Stimulated activated naive CD8-positive, alpha-beta T cell treated with anti-CD3 and anti-CD28 coated beads, Interleukin-15, amount 100 ng/mL, for 72 hours (primary cell): ENCODE measurements around the gene SCYGR5.
"Not testable (repeated sequence)": the region's sequence is repeated elsewhere in the genome, so short reads cannot be mapped to it uniquely, and the experiment has no call there.

ENCODE experiments used
- ATAC-seq: fragments of 150-1000 bp; cut with Tn5 transposase; 2 replicates; pipeline ENCODE4 v1.10.0; 2021; ENCODE audit warnings: mild to moderate bottlenecking, moderate library complexity
- DNase-seq, 2 donors: peaks; one replicate each; pipeline ENCODE4 v3.0.0; 2021 to 2022
- H3K27ac Mint-ChIP-seq, 2 donors: one replicate each; pipeline ENCODE4 v1.8.0; 2022; ENCODE audit warnings: mild to moderate bottlenecking in 2 of 2, mixed read lengths in 2 of 2, moderate library complexity in 2 of 2
- H3K27me3 Mint-ChIP-seq: one replicate; pipeline ENCODE4 v1.8.0; 2022; ENCODE audit warnings: mixed read lengths
- H3K4me1 Mint-ChIP-seq: one replicate; pipeline ENCODE4 v1.8.0; 2022; ENCODE audit warnings: mild to moderate bottlenecking, mixed read lengths
- H3K4me3 Mint-ChIP-seq, 2 donors: one replicate each; pipeline ENCODE4 v1.8.0; 2022; ENCODE audit warnings: mild to moderate bottlenecking in 2 of 2, mixed read lengths in 2 of 2, moderate library complexity in 1 of 2
- H3K9me3 Mint-ChIP-seq, 2 donors: one replicate each; pipeline ENCODE4 v1.8.0; 2022; ENCODE audit warnings: mixed read lengths in 2 of 2

SCYGR5 gene, protein sequence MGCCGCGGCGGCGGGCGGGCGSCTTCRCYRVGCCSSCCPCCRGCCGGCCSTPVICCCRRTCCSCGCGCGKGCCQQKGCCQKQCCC

DNA sequence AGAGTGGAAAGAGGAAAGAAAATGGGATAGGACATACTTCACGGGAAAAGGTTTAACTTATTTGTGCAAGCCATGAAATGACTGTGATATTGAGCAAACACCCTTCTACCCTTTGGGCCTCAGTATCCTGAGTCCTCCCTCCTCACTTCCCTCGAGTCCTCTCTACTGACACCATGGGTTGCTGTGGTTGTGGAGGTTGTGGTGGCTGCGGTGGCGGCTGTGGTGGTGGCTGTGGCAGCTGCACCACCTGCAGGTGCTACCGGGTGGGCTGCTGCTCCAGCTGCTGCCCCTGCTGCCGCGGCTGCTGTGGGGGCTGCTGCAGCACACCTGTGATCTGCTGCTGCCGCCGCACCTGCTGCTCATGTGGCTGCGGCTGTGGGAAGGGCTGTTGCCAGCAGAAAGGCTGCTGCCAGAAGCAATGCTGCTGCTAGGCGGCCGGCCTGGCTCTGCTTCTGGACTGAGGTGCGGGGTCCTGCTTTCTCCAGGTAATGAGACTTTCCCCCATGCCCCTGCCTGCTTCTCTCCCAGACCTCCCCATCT lies at the start of gene SCYGR5:
Gene SCYGR5 (plus strand): TSS at position 174 of the 540 bp plus-strand sequence. CDS start 0 bp downstream, at position 174.
- not testable (repeated sequence) for H3K27me3 Mint-ChIP-seq, H3K27ac Mint-ChIP-seq, H3K9me3 Mint-ChIP-seq, DNase-seq, H3K4me1 Mint-ChIP-seq, H3K4me3 Mint-ChIP-seq, ATAC-seq

DNA sequence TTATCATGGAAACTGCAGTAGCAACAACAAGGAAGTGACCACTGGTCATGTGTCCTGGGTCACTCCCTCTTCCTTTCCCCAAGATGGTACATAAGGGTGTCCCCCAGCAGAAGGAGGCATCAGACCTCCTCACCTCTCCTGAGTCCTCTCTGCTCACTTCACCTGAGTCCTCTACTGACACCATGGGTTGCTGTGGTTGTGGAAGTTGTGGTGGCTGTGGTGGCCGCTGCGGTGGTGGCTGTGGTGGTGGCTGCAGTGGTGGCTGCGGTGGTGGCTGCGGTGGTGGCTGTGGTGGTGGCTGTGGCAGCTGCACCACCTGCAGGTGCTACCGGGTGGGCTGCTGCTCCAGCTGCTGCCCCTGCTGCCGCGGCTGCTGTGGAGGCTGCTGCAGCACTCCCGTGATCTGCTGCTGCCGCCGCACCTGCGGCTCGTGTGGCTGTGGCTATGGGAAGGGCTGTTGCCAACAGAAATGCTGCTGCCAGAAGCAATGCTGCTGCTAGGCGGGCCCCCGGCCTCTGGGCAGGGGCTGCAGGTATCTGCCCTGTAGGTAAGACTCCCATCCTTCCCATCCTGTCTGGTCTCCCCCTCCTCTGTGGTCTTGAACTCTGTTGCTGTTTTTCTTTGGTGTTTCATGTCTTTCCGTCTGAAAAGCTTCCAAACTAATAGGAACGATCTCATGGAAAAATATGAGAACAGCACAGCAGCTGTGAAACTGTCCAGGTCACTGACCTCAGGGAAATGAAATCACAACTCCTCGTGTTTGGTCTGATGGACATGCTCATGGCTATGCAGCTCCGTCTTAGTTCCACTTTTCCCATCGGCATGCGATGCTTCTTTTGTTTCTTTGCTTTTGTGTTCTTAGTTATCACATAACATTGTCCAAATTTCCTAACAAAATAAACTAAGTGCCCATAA lies 49.0 kb upstream of the SCYGR5 start, which contains the start of gene SCYGR4:
Gene SCYGR4 (plus strand): TSS at position 183 of the 915 bp plus-strand sequence. CDS start 0 bp downstream, at position 183.
- Mint-ChIP-seq H3K4me3 (no peak within 1 kb of the TSS), H3K4me1 (no peaks in the 10 kb centered on the region), H3K27ac (no peak within 1 kb of the TSS), H3K9me3 (no peaks in the 10 kb centered on the region), H3K27me3 (peaks cover 36% of the 10 kb centered on the region)
- ATAC-seq = no peak
- DNase-seq = no peak

DNA sequence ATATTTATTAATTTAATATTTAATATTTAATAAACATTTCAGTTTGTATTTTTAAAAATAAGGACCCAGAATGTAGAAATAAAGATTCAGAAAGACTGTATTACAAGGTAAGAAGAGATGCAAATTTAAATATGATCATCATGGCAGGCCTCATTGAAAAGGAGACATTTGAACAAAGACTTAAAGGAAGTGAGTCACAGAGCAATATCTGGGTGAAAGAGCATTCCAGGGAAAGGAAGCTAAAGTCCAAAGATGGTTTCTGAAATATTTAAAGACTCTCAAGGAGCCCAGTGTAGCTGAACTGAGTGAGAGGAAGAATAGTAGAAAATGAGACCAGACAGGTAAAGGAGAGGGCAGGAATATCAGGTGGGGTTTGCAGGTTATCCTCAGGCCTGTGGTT lies 43.4 kb upstream of the SCYGR5 start:
- no peak overlapping the region for H3K27ac Mint-ChIP-seq
- DNase-seq (no peak), ATAC-seq (no peak)
- H3K27me3 Mint-ChIP-seq = peaks cover 4% of the 10 kb centered on the region
- H3K4me3 Mint-ChIP-seq = no peak overlapping the region
- peaks cover 5% of the 10 kb centered on the region for H3K4me1 Mint-ChIP-seq
- no peaks in the 10 kb centered on the region for H3K9me3 Mint-ChIP-seq

DNA sequence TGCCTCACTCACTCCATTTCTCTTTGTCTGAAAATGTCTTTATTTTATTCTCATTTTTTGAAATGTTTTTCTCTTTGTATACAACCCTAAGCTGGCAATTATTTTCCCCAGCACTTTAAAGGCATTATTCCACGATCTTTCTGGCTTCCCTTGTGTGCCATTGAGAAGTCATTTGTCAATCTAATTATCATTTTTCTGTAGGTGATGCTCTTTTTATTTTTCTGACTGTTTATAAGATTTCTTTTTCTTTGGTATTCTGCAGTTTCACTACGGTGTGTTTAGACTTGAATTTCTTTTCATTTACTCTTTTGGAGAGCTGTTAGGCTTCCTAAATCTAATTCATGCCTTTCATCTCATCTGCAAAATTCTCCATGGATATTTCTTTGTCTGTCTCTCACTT lies 41.2 kb upstream of the SCYGR5 start:
- no peak overlapping the region for H3K4me3 Mint-ChIP-seq
- no peak overlapping the region for H3K27ac Mint-ChIP-seq
- DNase-seq (no peak), ATAC-seq (no peak)
- peaks cover 12% of the 10 kb centered on the region for H3K27me3 Mint-ChIP-seq
- peaks cover 5% of the 10 kb centered on the region for H3K4me1 Mint-ChIP-seq
- no peaks in the 10 kb centered on the region for H3K9me3 Mint-ChIP-seq

DNA sequence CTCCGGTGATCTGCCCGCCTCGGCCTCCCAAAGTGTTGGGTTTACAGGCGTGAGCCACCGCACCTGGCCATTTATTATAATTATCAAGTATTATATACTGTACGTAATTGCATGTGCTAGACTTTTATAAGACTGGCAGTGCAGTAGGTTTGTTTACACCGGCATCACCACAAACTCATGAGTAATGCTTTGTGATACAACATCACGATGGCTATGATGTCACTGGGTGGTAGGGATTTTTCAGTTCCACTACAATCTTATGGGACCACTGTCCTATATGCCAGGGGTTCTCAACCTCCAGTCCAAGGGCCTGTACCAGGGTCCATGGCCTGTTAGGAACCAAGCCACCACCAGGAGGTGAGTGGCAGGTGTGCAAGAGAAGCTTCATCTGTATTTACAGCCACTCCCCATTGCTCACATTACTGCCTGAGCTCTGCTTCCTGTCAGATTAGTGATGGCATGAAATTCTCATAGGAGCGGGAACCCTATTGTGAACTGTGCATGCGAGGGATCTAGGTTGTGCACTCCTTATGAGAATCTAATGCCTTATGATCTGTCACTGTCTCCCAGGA lies 39.9 kb upstream of the SCYGR5 start:
- no peak overlapping the region for H3K4me3 Mint-ChIP-seq
- H3K9me3 Mint-ChIP-seq = no peaks in the 10 kb centered on the region
- peaks cover 23% of the 10 kb centered on the region for H3K27me3 Mint-ChIP-seq
- no peak for DNase-seq
- no peak for ATAC-seq
- peaks cover 5% of the 10 kb centered on the region for H3K4me1 Mint-ChIP-seq
- H3K27ac Mint-ChIP-seq = no peak overlapping the region

DNA sequence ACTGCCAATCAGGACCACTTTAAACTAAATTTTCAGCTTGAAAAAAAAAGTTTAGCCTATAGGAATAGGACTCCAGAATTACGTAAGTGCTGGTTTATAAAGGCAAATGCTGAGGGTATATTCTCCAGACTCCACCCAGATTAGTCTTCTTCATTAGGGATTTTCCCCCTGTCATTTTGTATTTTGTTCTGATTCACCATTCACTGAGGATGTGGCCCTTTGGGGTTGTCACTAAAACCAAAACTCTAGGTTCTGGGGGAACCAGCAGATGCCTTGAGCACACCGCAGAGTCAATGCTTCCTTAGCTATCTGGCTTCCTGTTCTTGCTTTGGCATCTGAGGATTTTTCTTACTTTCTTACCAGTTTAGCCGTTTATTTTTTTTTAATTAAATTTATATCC lies 38.8 kb upstream of the SCYGR5 start:
- H3K27ac Mint-ChIP-seq = no peak overlapping the region
- peak; percentile 11 to 53 for DNase-seq
- H3K9me3 Mint-ChIP-seq = no peaks in the 10 kb centered on the region
- peak; percentile 99 for ATAC-seq
- peaks cover 23% of the 10 kb centered on the region for H3K27me3 Mint-ChIP-seq
- H3K4me1 Mint-ChIP-seq = peaks cover 5% of the 10 kb centered on the region
- no peak overlapping the region for H3K4me3 Mint-ChIP-seq

DNA sequence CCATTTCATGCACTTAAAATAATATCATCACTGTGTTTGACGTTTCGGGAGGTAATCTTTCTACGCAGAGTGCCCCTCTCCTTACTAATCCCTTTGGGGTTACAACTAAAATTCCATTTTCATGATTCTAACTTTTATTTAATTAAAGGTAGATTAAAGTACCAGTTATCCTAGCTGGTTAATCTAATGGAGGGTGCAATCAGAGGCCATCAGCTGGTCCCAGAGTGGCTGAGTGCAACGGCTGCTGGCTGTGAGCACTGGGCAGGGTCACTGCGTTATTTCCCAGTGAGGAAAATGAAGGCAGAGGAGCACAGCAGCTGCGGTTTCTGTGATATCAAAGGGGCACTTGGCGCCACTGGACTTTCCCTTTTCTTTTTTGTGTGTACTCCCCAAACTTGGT lies 37.2 kb upstream of the SCYGR5 start:
- H3K9me3 Mint-ChIP-seq = no peaks in the 10 kb centered on the region
- no peaks in the 10 kb centered on the region for H3K4me1 Mint-ChIP-seq
- H3K4me3 Mint-ChIP-seq = no peak overlapping the region
- ATAC-seq (no peak), DNase-seq (no peak)
- peaks cover 23% of the 10 kb centered on the region for H3K27me3 Mint-ChIP-seq
- no peak overlapping the region for H3K27ac Mint-ChIP-seq

DNA sequence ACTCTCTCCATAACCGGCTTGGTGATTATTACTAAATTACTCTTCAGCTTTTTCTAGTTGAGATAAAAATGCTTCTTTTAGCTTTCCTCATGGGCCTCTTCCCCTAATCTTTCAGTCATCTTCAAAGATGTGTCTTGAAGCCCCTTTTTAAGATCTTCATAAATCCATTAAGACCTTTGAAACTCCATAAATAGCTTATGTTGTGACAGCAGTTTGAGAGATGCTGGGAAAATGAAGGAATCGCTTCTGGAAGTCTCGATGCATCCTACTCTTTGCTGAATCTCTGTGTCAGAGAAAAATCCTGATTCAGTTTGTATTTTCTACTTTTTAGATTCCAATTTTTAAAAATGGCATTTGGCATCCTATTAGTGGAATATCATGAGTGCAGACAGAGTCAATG lies 36.3 kb upstream of the SCYGR5 start:
- H3K4me3 Mint-ChIP-seq = no peak overlapping the region
- peaks cover 23% of the 10 kb centered on the region for H3K27me3 Mint-ChIP-seq
- H3K27ac Mint-ChIP-seq = no peak overlapping the region
- no peak for ATAC-seq
- DNase-seq = no peak
- no peaks in the 10 kb centered on the region for H3K4me1 Mint-ChIP-seq
- no peaks in the 10 kb centered on the region for H3K9me3 Mint-ChIP-seq

DNA sequence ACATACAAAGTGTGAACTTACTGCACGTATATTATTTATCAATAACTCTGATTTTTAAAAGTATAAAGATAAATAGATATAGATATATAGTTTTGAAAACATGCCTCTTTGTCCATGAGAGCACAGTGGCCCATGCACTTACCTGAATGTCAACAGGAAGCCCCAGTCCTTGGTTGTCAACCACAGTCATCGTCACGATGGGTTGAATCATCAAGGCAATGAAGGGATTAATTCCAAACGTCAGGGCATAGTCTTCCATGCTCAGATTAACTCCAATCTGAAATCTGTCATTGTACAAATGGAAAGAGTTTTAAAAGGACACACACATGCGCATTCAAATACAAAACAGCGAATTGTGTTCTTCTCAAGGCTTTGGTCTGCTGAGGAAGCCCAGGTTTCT lies 33.8 kb upstream of the SCYGR5 start:
- H3K4me3 Mint-ChIP-seq = no peak overlapping the region
- H3K9me3 Mint-ChIP-seq = no peaks in the 10 kb centered on the region
- ATAC-seq (no peak), DNase-seq (no peak)
- H3K27me3 Mint-ChIP-seq = peaks cover 23% of the 10 kb centered on the region
- no peak overlapping the region for H3K27ac Mint-ChIP-seq
- H3K4me1 Mint-ChIP-seq = no peaks in the 10 kb centered on the region

DNA sequence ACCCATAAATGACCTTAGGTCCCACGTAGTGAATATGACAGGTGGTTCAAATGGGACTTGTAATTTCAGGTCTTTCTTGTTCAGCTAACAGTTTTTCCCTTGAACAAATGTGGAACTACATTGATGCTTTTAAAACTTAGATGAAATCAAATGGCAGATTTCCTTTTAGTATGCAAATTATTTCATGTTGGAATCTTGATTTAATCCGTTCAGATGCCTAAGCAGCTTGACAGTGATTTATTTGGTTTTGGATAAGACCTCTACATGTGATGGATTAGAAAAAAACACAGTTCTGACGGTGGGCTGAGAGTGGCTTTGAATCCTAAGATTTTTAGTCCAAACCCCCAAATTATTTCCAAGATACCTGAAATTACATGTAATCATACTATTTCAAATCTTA lies 32.4 kb upstream of the SCYGR5 start:
- DNase-seq = no peak
- no peak overlapping the region for H3K27ac Mint-ChIP-seq
- no peak for ATAC-seq
- no peaks in the 10 kb centered on the region for H3K4me1 Mint-ChIP-seq
- H3K9me3 Mint-ChIP-seq = no peaks in the 10 kb centered on the region
- no peak overlapping the region for H3K4me3 Mint-ChIP-seq
- peaks cover 23% of the 10 kb centered on the region for H3K27me3 Mint-ChIP-seq

DNA sequence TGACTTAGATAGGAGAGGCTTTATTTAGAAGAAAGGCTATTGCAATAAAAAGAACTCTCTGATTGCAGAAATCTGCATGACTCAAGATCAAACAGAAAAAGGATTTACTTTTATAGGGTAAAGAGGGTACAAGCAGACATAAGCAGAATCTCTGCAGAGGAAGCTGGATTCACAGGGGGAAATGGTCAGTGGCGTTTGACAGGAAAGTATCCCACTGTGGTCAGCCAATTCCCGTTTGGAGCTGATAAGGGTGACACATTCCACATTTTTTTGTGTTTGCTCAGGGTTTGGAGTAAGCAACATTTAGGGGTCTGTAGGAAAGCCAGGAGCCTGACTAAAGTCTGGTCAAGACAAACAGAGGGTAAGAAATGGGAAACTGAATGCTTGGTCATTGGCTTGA lies 23.9 kb upstream of the SCYGR5 start:
- no peak for ATAC-seq
- Mint-ChIP-seq H3K27ac (no peak overlapping the region), H3K27me3 (peaks cover 14% of the 10 kb centered on the region), H3K4me1 (no peaks in the 10 kb centered on the region), H3K9me3 (no peaks in the 10 kb centered on the region), H3K4me3 (no peak overlapping the region)
- DNase-seq = no peak

DNA sequence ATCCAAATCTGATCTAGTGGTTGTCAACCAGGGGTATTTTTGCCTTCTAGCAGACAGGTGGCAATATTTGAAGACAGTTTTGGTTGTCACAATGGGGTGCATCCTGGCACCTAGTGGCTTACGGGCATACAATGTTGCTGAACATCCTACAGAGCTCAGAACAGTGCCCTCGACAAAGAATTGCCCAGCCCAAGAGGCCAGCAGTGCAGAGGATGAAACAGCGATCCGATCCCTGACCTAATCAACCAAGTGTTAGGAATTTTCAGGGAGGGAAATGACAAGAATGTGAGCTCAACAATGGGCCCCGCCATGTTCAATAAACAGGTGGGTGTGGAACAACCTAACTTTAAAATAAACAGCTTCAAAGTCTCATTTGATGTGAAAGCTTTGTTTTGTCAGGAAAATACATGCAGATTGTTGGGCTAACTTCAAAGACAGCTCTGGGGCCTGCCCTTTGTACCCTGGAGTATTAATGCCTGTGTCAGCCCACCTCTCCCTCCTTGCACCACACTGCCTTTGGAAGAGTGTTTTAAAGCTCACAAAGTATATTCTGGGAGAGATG lies 22.5 kb upstream of the SCYGR5 start:
- Mint-ChIP-seq H3K9me3 (no peaks in the 10 kb centered on the region), H3K27me3 (peaks cover 24% of the 10 kb centered on the region), H3K4me1 (no peaks in the 10 kb centered on the region), H3K27ac (no peak overlapping the region), H3K4me3 (no peak overlapping the region)
- ATAC-seq (no peak), DNase-seq (no peak)

DNA sequence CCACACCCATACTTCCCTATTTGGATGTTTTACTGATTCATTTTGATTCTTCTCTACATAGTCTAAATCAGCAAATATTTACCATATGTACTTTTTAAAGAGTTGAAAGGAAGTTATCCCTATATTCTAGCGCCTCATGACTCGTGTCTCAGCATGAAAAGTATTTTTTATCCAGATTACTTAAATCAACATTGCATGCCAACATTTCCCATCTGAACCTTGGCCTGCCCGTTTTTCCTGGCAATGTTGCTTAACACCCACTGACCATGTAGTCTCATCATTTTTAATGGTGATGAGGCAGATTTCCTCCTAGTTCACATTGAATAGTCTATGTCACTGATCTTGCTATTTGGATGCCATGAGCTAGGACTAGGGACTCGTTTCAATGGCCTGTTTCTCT lies 13.2 kb upstream of the SCYGR5 start:
- H3K27ac Mint-ChIP-seq = no peak overlapping the region
- no peaks in the 10 kb centered on the region for H3K9me3 Mint-ChIP-seq

DNA sequence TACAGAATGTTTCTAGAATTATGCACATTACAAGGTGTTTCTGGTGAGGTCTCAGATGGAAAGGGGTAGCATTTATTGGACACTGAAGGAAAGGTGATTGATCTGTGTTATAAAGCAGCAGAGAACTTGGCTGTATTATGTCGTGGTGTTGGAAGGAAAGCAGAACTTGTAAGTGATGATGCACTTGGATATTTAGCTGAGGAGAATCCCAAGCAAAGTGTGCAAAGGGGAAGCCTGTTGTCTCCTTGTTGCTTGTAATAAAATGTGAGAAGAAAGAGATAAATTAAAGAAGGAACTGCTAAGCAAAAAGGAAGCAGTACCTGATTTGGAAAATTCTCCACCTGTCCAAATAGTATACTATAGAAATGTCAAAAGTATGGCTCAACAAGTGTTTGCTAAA lies 12.2 kb upstream of the SCYGR5 start:
- H3K27ac Mint-ChIP-seq = no peak overlapping the region
- H3K27me3 Mint-ChIP-seq = peaks cover 5% of the 10 kb centered on the region
- no peak for DNase-seq
- no peak overlapping the region for H3K4me3 Mint-ChIP-seq
- ATAC-seq = no peak
- H3K9me3 Mint-ChIP-seq = no peaks in the 10 kb centered on the region
- H3K4me1 Mint-ChIP-seq = peaks cover 6% of the 10 kb centered on the region

More for the DNA sequence above, 13.2 kb upstream of the SCYGR5 start:
- Mint-ChIP-seq H3K4me1 (peaks cover 6% of the 10 kb centered on the region), H3K4me3 (no peak overlapping the region), H3K27me3 (peaks cover 12% of the 10 kb centered on the region)
- ATAC-seq = no peak
- DNase-seq = no peak

DNA sequence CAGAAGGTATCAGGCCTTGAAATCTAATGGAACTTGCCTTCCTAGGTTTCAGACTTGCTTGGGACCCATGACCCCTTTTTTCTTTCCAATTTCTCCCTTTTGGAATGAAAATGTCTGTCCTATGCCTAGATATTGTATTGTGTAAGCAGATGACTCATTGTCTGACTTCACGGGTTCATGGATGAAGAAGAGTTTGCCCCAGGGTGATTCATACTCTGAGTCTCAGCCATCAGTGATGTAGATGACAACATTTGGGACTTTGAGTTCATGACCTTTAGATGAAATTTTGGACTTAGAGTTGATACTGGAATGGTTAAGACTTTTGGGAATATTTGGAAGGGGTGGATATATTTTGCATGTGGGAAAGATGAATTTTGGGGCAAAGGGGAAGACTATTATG lies 11.2 kb upstream of the SCYGR5 start:
- no peak for DNase-seq
- H3K9me3 Mint-ChIP-seq = no peaks in the 10 kb centered on the region
- no peak overlapping the region for H3K27ac Mint-ChIP-seq
- peaks cover 6% of the 10 kb centered on the region for H3K4me1 Mint-ChIP-seq
- no peak overlapping the region for H3K4me3 Mint-ChIP-seq
- ATAC-seq = peak; percentile 65
- H3K27me3 Mint-ChIP-seq = no peaks in the 10 kb centered on the region
